Measurements from ENCODE around the gene MINDY4. TPM values are rescaled to one million over a fixed set of nuclear protein-coding genes. Genes with fewer than 3 reads are reported as not detected.

The MINDY4 gene
- total RNA-seq, 1 donor from 2014 or later: 4.4 TPM

DNA sequence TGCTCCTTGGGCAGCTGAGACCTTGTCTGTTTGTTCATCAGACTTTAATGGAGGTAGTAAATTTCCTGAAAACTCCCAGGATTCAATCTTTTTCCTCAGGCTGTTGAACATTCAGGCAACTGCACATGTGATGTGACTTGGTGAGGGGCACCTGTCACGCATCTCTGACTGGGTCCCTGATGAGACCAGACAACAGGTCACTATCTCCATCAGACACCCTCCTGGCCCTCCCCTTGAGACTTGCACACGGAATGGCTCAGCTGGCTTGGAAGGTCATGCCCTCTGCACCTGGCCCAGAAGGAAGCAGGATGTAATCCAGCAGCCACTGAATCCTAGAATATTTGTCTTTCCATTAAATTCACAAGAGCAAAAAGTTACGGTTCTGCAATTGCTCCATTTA, 156.3 kb downstream of the MINDY4 start:
- Mint-ChIP-seq H3K27ac (ENCODE audit: unreplicated experiment) (no peak overlapping the region), H3K9me3 (ENCODE audit: unreplicated experiment) (peaks cover 8% of the 10 kb centered on the region), H3K36me3 (ENCODE audit: unreplicated experiment) (no peaks in the 10 kb centered on the region), H3K4me1 (ENCODE audit: unreplicated experiment) (no peaks in the 10 kb centered on the region), H3K4me3 (ENCODE audit: unreplicated experiment) (no peak overlapping the region), H3K27me3 (ENCODE audit: unreplicated experiment) (peaks cover 16% of the 10 kb centered on the region)
- no peak for TF ChIP-seq CTCF (IDR thresholded peaks at IDR 0.05)
- no peak for DNase-seq (ENCODE audit: extremely low spot score, unreplicated experiment)

DNA sequence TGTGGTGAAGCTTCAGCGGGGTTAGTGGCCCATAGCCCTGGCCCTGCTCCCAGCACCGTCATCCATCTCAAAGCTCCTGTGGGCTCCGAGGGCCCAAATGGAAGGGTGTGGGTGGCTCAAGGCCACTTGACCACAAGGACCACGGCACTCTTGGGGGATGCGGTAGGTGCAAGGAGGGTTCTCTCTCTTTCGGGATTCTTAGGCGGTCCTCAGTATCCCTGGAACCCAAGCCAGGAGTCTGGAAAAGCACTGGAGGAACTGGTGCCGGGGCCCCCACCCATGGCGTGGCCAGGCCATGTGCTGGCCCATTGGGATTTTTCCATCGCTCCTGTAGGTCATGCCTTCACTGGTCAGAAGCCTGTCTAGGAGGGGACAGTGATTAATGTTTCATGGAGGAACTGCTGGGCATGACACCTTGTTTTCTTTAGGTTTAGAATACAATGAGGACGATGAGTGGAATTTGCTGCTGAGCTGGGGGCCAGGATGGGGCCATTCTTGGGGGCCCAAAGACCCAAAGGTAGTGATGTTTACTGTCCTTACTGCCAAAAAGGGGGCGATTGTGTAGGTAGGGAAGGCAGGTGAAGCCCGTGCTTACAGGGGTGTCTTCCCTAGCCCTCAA, 157.1 kb downstream of the MINDY4 start:
- no peak overlapping the region for H3K27ac Mint-ChIP-seq (ENCODE audit: unreplicated experiment)
- TF ChIP-seq CTCF (IDR thresholded peaks at IDR 0.05): no peak
- H3K4me1 Mint-ChIP-seq (ENCODE audit: unreplicated experiment): no peaks in the 10 kb centered on the region
- no peaks in the 10 kb centered on the region for H3K36me3 Mint-ChIP-seq (ENCODE audit: unreplicated experiment)
- H3K4me3 Mint-ChIP-seq (ENCODE audit: unreplicated experiment): no peak overlapping the region
- DNase-seq (ENCODE audit: extremely low spot score, unreplicated experiment): peak; percentile 62
- H3K27me3 Mint-ChIP-seq (ENCODE audit: unreplicated experiment): peaks cover 16% of the 10 kb centered on the region
- peaks cover 8% of the 10 kb centered on the region for H3K9me3 Mint-ChIP-seq (ENCODE audit: unreplicated experiment)

GRCh38 chr7:30929686-30930085, 158.5 kb downstream of the MINDY4 start:
- TF ChIP-seq CTCF (IDR thresholded peaks at IDR 0.05): no peak
- no peak for DNase-seq (ENCODE audit: extremely low spot score, unreplicated experiment)
- Mint-ChIP-seq H3K27ac (ENCODE audit: unreplicated experiment) (no peak overlapping the region), H3K4me1 (ENCODE audit: unreplicated experiment) (no peaks in the 10 kb centered on the region), H3K36me3 (ENCODE audit: unreplicated experiment) (no peaks in the 10 kb centered on the region), H3K4me3 (ENCODE audit: unreplicated experiment) (no peak overlapping the region), H3K27me3 (ENCODE audit: unreplicated experiment) (peaks cover 16% of the 10 kb centered on the region), H3K9me3 (ENCODE audit: unreplicated experiment) (peaks cover 8% of the 10 kb centered on the region)

- no peak overlapping the region for H3K27ac Mint-ChIP-seq (ENCODE audit: unreplicated experiment)
- no peak overlapping the region for H3K4me3 Mint-ChIP-seq (ENCODE audit: unreplicated experiment)
- H3K36me3 Mint-ChIP-seq (ENCODE audit: unreplicated experiment): no peaks in the 10 kb centered on the region
- no peaks in the 10 kb centered on the region for H3K4me1 Mint-ChIP-seq (ENCODE audit: unreplicated experiment)
- peaks cover 8% of the 10 kb centered on the region for H3K9me3 Mint-ChIP-seq (ENCODE audit: unreplicated experiment)
- no peak for TF ChIP-seq CTCF (IDR thresholded peaks at IDR 0.05)
- peaks cover 19% of the 10 kb centered on the region for H3K27me3 Mint-ChIP-seq (ENCODE audit: unreplicated experiment)
- DNase-seq (ENCODE audit: extremely low spot score, unreplicated experiment): peak; percentile 67
Measured at GRCh38 chr7:30930621-30931020, 159.4 kb downstream of the MINDY4 start.

- peaks cover 8% of the 10 kb centered on the region for H3K9me3 Mint-ChIP-seq (ENCODE audit: unreplicated experiment)
- H3K36me3 Mint-ChIP-seq (ENCODE audit: unreplicated experiment): no peaks in the 10 kb centered on the region
- peaks cover 21% of the 10 kb centered on the region for H3K27me3 Mint-ChIP-seq (ENCODE audit: unreplicated experiment)
- H3K4me3 Mint-ChIP-seq (ENCODE audit: unreplicated experiment): no peak overlapping the region
- no peaks in the 10 kb centered on the region for H3K4me1 Mint-ChIP-seq (ENCODE audit: unreplicated experiment)
- peak; percentile 76 for DNase-seq (ENCODE audit: extremely low spot score, unreplicated experiment)
- no peak overlapping the region for H3K27ac Mint-ChIP-seq (ENCODE audit: unreplicated experiment)
- TF ChIP-seq CTCF (IDR thresholded peaks at IDR 0.05): no peak
Measured at GRCh38 chr7:30931161-30931928, 160.1 kb downstream of the MINDY4 start.

Data from osteocyte (in vitro differentiated cells).